Fibroblast of mammary gland (primary cell): ENCODE data around the gene MAPRE3.

Experiments used
- DNase-seq: peaks from one replicate; pipeline ENCODE4 v3.0.0-alpha.2; 2010; ENCODE audit warnings: low read depth
- H3K4me3 ChIP-seq: 2 replicates; pipeline ENCODE4 v1.5.1; 2011; ENCODE audit warnings: low read depth, mild to moderate bottlenecking, low read length, moderate library complexity; ENCODE audit not compliant: control insufficient read depth
- CTCF ChIP-seq: conservative IDR thresholded peaks from 2 replicates; pipeline ENCODE4 v1.5.1; 2011; ENCODE audit warnings: low read depth, low read length, inconsistent platforms; ENCODE audit not compliant: control insufficient read depth, insufficient read depth

Gene MAPRE3

GRCh38 chr2:26975102-26975501 is 4.7 kb downstream of the MAPRE3 start:
- TF ChIP-seq CTCF = no peak
- no peak for DNase-seq
- no peak overlapping the region for H3K4me3 ChIP-seq

GRCh38 chr2:26975656-26976055 is 5.2 kb downstream of the MAPRE3 start:
- no peak for TF ChIP-seq CTCF
- H3K4me3 ChIP-seq = no peak overlapping the region
- no peak for DNase-seq

GRCh38 chr2:26976237-26976636 is 5.8 kb downstream of the MAPRE3 start:
- no peak overlapping the region for H3K4me3 ChIP-seq
- peak; percentile 89 for DNase-seq
- TF ChIP-seq CTCF = no peak

GRCh38 chr2:26977012-26977411 is 6.6 kb downstream of the MAPRE3 start:
- no peak for TF ChIP-seq CTCF
- no peak for DNase-seq
- no peak overlapping the region for H3K4me3 ChIP-seq

GRCh38 chr2:26978061-26978596 is 7.7 kb downstream of the MAPRE3 start:
- no peak for DNase-seq
- no peak for TF ChIP-seq CTCF

GRCh38 chr2:26979741-26980140 is 9.3 kb downstream of the MAPRE3 start:
- TF ChIP-seq CTCF = no peak
- H3K4me3 ChIP-seq = no peak overlapping the region
- DNase-seq = peak; percentile 56

More at GRCh38 chr2:26978061-26978596, 7.7 kb downstream of the MAPRE3 start:
- no peak overlapping the region for H3K4me3 ChIP-seq

GRCh38 chr2:26980971-26981370 is 10.5 kb downstream of the MAPRE3 start:
- no peak for TF ChIP-seq CTCF
- H3K4me3 ChIP-seq = no peak overlapping the region
- DNase-seq = no peak
